H1 (cell line): Measurements from ENCODE around the gene ZMIZ1. TPM values are rescaled to one million over a fixed set of nuclear protein-coding genes. Genes with fewer than 3 reads are reported as not detected.

Experiments used
- CBX5 ChIP-seq: fragments of 300-800, 300-1000 bp; sonication (generic); IDR thresholded peaks from 2 replicates; pipeline ENCODE4 v1.7.1; 2016; ENCODE audit warnings: antibody characterized with exemption, low read length, low read depth
- GABPA ChIP-seq: IDR thresholded peaks from 2 replicates; pipeline ENCODE4 v1.6.1; 2011; ENCODE audit warnings: mild to moderate bottlenecking, low read length, moderate library complexity, borderline replicate concordance; ENCODE audit not compliant: insufficient read depth
- NANOG ChIP-seq: IDR thresholded peaks from 2 replicates; pipeline ENCODE4 v1.6.1; 2011; ENCODE audit warnings: low read length, low read depth, mild to moderate bottlenecking, inconsistent platforms; ENCODE audit not compliant: insufficient read depth, poor library complexity, severe bottlenecking
- polyA plus RNA-seq, 7 experiments: library from polyadenylated mRNA; depleted of rRNA in 3 of 7; stranded (reverse) in 5 of 7; unstranded in 2 of 7; fragments of >200 nt in 5 of 7; fragments of 200-250 nt in 2 of 7; gene quantifications; 1 replicate in 5 of 7; 2 replicates in 1 of 7; 4 replicates in 1 of 7; pipeline versions ENCODE4 v1.2.1 to v1.2.3, GENCODE V29; 2011 to 2013; ENCODE audit warnings: missing spikeins in 2 of 7, mixed read lengths in 2 of 7
- total RNA-seq: library from RNA; stranded (reverse); fragmentation: NEBNext Ultra II Directional; extraction: Animal tissue kit (Norgen Biotek cat#: 25700); gene quantifications from 2 replicates; pipeline ENCODE4 v1.2.1, GENCODE V29; 2021

The ZMIZ1 gene
- total and polyA plus RNA-seq, 2 of the 8 experiments (the other 6 are each of a cell fraction or from before 2014, with no cell fraction given): 8.1 to 28.0 TPM

- TF ChIP-seq NANOG (no peak), GABPA (no peak), CBX5 (no peak)
These were observed 237.2 kb downstream of the ZMIZ1 start (continued) for GRCh38 chr10:79305988-79306387.
